NCI-H1694 (cell line): ENCODE data around the gene SGMS1.

Experiments used
- DNase-seq: peaks from one replicate; lab custom pipeline; 2025; lab: John Stamatoyannopoulos, UW

SGMS1 gene

DNA sequence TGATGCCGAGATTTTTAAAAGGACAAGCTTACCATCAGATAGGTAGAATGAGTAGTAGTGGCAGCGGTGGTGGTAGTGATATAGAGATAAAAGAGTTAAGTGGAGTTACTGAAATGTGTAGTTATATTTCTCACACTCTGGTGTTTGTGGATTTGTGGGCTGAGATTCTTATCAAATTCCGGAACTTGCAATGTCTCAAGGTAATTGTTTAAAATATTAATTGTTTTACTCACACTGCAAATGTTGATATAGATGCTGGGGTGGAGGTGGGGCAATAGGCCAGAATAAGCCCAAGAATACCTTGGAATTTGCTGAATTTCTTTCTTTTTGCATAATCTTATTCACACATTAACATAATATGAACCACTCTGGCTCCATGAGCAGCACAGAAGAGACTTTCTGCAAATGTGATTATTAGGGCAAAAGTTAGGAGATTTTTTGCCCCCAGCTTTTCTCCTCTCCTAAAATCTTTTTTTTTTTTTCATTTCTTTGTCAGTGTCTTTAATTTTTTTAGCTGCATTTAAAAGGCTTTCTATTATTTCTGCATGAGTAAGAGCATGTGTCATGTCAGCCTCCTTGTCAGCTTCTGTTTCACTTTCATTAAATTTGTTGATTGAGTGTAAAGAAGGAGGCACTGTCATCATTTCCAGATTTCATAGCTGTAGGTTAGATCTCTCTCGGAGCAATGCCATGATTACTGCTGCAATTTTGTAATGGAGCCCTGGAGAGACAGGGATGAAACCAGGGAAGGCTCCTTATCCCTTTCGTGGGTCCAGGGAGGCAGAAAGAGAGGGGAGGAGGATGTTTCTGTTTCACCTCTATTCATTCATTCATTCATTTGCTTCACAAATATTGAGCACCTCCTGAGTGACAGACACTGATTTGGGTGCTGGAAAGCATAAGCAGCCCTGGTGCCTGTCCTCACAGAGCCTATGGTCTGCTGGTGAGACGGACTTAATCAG lies 13.1 kb upstream of the SGMS1 start:
- DNase-seq = no peak

DNA sequence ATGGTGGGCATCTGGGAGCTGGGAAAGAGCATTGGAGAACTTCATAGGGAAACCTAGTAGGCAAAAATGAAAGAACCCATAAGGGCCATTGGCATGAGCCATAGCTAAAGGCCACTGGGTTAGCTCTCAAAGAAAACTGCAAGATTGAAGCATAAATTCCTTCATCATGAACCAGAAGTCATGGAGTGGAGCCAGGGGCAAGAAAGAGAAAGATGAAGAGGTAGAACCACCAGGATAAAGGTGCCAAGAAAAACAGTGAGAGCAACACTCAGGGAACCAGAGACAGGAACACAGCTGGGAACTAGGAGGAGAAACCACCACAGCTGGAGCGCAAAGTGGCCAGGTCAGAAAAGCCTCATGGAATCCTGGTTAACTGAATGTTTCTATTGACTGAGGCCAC lies 11.5 kb upstream of the SGMS1 start:
- no peak for DNase-seq

DNA sequence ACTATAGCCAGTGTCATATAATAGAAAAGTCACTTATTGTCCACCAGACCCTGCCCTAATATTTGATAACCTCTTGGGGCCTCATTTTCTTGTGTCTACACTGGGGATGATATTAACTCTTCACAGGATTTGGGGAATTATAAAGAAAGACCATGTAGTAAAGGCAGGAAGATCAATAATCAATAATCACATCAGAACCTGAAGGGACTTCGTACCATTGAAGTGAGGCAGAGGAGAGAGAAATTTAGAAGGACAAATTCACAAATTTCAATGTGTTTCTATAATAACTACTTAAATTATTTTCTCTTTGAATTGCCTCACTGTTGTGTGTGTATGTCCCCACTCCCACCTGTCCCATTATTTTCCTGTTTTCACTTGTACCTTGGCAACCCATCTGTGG lies 10.7 kb upstream of the SGMS1 start:
- DNase-seq = no peak

DNA sequence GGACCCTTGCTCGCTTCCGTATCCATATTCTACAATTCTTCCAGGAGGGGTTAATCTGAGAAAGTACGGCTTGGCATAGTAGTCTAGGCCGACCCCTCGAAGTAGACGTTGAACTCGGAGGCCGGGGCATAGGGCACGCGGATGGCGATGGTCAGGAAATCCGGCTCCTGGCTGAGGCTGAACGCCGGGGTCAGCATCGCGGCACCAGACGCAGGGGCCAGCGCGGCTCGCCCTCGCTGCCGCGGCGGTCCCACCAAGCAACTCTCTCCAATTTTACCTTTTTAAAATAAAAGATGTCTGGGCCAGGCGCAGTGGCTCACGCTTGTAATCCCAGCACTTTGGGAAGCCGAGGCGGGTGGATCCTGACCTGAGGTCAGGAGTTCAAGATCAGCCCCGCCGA lies 7.3 kb upstream of the SGMS1 start:
- no peak for DNase-seq

DNA sequence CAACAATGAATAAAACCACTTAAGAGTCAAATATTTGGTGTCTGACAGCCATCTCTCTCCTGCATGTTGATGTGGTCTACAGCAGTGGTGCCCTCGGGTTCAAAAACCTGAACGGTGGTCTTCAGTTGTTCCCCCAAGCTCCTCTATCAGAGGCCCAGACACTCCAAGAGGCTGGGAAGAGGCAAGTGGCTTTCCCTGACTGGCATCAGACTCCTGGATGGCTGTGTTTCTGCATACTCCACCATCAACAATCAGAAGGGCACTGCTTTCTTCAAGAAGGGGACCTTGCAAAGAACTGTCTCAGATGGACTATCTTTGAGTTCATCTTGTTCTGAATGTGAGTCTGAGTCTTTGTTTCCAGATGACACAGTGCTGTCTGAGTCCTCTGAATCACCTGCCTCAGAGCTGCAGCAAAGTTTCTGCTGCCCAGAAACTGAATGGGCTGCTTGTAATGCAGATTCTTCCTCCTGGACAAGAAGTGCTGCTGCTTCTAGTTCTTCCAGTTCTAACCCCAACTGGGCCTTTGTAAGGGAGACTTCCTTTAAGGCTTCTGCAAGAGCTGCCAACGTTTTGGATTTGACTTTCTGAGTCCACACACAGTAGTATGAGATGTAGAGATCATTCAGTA lies 5.9 kb upstream of the SGMS1 start:
- DNase-seq = no peak

DNA sequence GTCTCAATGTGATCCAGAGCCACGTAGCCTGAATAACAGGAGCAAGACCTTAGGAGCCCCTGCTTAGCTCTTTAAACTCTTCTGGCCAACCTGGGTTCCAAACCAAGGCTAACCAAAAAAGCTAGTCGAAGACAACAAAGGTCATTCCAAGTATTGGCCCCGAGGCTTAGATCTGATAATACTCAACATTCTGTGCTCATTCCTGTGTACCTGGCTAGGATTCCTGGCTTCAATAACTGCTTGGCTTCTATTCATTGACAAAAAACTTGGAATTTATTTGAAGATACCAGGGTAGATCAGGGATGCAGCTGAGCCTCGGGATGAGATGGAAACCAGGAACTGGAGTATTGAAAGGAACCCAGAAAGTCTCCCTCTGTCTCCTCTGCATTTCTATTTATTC lies 4.1 kb upstream of the SGMS1 start:
- no peak for DNase-seq

DNA sequence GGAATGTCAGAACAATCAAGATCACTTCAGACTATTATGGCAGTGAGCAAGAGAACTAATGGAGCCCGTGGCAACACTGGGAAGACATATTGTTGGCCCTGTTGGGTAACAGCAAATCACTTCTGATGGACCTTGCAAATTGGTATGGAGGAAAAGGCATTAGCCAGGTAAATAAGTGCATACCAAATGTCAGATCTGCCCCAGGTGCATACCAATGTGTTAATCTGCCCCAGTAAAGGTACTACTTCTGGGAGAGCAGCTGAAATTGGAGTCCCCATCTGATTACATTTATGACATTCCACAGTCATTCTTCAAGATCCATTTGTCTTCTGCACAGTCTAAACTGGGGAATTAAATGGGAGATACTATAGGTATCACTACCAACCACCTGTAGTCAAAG lies 3.7 kb upstream of the SGMS1 start:
- DNase-seq = no peak

DNA sequence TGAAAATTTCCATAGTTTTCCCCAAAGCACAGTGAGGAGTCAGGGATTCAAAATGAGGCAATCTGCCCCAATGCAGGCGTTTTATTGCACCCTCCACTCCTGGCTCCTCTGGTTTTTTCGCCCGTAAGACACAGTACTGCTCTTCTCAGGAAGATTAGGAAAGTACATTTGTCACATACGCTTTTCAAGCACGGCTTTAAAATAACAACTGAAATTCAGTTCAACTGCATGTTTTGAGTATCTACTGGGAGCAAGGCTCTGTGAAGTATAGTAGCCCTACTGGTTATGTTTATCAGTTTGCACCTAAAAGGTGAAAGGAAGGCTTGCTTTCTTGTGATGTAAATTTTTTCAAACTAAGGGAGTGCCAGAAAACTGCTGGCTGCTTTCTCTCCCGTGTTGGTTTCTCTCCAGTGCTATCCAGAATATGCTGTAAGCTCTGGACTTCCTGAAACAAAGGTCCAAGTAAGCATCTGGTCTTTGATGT lies 1.9 kb upstream of the SGMS1 start:
- DNase-seq = peak; percentile 18

DNA sequence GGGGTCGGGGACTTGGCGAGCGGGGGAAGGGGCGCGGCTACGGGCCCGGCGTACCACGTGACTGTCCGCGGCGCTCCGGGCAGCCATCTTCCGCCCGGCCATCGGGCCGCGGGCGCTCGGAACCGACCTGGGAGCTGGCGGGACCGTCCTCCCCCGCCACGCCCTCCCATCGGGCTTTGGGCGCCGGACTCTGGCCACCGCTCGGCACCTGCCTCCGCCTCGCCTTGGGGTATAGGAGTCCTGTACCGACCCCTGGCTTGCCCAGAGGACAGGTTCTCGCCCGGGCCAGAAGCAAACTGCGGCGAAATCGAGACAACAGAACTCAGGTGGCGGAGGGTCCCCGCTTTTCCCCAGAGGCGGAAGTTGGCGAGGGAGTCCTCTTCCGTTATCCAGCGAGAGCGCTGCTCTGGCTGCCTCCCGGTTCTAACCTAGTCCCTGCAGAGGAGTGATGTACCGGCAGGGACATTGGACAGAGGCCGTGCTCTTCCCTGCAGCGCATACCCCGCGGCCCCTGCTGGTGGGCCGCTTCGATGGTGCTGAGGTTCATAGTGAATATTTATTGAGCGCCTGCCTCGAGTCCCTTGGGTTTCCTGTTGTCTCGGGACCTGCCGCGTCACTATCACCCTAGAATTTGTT lies 1.2 kb upstream of the SGMS1 start:
- DNase-seq = peak; percentile 31

DNA sequence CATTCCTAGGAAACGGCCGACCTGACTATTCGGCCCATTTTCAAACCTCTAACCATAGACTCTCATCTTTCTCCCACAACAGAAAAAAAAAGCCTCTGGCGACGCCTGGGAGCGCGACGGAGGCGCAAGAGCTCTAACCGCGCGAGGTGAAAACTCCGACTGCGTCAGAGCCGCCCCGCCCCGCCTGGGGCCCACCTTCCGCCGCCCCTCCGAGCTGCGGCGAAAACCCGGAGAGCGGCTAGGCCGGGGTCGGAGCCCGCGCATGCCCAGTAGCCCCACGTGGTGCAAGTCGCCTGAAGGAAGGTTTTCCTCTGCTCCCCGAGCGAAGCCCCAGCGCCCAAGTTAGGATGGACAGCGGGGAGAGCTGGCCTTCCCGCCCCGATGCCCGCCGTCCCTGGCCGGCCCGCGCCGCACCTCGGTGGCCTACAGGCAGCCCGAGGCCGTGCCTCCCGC lies 683 bp upstream of the SGMS1 start:
- DNase-seq = peak; percentile 75

DNA sequence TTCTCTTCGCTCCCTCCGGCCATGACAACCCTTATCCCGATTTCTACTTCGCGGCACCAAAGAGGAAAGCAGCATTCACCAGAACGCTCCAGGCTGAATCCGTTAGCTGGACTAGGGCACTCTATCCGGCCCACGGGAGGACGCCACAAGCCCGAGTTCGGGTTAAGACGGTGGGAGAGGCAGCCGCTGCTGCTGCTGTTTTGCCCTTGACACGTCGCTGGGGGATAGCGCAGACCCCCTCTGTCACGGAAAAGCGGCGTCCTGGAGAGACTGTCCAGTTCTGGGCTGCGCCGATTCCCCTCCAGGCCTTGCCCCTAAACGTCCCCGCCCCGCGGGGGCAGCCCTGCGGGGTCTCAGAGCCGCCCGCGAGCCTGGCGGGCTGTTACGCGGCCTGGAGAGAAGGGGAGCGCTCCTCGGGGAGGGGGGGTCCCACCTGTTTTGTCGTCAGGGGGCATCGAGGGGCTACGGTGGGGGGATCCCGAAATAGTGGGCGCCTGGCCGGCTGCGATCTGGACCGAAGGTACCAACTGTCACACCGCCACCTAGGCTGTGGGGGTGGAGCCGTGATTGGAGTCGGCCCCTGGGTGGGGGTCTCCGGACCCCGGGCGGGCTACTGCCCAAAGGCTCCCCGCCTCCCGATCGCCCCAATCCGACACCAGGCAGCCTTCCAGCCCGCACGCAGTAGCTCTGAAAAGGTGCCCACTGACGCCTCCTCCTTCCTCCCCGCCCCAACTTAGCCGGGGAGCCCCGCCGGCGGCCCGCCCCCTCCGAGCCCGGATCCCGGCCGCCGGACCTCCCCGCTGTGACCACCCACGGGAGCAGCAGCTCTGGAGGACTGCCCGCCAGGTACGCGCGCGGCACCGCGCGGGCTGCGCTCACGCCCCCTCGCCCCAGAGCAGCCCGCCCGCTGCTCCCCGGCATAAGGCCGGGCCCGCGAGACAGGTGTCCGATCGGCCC lies 772 bp downstream of the SGMS1 start:
- no peak for DNase-seq

DNA sequence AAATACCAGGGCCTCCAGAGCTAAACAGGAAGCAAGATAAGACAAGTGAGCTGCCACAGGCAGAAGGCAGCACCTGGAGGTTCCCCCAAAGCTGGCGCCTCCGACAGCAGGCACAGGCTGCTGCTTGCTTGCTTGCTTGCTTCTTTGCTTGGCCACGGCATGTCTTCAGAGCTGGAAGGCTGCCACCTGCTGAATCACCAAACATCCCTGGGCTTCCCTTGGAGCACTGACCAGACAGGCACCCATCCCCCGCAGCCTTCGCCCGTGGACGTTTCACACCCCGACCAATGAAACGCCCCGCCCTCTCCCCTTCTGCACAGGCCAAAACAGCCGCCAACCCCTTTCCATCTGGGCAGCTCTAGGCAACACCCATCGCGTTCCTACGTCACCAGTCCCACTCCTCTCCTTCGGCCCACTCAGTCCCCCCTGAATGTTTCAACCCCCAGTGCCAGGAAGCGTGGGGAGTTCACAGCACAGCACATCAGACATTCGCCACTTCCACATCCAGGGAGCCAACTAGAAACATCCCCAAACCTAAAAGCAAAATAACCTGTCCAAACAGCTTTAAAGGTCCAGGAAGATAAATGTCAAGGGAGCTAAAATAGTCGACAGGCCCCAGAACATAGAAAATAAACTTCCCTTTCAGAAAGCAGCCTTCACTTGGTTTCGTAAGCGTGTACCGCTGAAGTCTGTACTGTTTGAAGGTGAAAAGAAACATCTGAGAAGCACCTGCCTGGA lies 1.6 kb downstream of the SGMS1 start:
- peak; percentile 23 for DNase-seq

DNA sequence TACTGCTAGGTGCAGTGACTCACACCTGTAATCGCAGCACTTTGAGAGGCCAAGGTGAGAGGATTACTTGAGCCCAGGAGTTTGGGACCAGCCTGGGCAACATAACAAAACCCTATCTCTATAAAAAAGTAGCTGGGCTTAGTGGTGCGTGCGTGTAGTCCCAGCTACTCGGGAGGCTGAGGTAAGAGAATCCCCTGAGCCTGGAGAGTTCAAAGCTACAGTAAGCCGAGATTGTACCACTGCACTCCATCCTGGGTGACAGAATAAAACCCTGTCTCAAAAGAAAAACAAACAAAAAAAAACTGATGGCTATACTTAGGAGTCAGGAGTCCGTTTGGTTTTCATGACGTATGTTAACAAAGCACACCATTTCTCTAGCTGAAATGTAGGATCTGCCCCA lies 2.9 kb downstream of the SGMS1 start:
- no peak for DNase-seq

DNA sequence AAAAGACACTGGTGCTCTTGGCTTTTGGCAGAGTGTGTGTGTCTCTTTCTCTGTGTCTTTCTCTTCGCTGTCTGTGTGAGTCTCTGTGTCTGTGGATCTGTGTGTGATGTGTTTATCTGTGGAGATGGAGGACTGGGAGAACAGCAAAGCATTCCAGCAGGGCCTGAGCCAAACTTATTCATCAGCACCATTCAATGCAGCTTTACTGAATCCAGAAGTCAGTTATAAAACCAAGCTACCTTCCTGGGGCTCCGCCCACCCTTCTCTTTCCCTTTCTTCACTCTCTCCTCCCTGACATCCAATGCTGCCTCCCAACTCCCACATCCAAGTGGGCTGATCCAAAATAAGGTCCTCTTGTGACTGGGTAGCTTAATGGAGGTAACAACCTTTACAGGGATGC lies 3.9 kb downstream of the SGMS1 start:
- no peak for DNase-seq

DNA sequence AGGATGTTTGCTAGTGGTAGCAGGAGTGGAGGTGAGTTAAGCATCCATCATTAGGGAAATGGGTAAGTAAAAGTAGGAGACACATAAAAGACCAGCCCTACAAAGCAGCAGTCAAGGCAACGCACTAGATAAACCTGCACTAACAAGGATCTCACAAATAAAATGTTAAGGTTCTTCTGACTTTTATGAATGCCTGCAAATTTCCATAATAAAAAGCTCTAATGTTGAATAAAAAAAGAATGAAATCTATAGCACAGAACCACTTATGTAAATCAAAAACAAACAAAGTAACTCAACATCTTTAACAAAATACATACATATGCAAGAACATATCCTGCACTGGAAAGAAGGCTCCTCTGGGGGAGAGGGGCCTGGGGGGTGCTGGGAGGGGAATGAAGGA lies 4.6 kb downstream of the SGMS1 start:
- DNase-seq = no peak

DNA sequence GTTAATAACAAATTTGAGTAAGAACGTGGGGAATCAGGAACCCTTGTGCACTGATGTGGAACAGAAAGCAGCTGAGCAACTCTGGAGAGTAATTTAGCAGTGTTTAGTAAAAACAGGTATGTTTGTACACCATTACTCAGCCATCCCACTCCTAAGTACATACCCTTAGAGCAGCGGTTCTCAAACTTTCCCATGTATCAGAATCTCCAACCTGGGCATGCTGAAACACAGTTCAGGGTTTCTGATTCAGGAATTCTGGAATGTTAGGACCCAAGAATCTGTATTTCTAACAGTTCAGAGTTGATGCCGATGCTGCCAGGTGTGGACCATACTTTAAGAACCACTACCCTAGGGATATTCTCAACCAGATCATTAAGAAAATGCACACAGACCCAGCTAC lies 5.1 kb downstream of the SGMS1 start:
- no peak for DNase-seq

DNA sequence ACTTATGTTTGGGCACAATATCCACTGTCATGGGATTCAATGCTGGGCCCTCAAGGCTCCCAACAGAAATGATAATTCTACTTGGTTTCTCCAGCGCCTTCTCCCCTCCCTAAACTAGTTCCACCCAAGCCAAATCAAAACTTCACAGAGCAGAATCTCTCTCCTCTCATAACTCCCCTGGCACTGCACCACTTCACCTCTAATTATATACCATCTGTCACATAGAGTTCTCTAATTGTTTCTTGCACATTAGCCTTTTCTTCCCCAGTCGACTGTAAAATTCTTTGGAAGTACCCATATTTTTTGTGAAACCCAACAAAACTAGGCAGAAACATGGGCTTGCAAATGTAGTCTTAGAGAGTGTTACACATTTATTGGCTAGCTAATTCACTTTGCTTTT lies 8.1 kb downstream of the SGMS1 start:
- peak; percentile 54 for DNase-seq

DNA sequence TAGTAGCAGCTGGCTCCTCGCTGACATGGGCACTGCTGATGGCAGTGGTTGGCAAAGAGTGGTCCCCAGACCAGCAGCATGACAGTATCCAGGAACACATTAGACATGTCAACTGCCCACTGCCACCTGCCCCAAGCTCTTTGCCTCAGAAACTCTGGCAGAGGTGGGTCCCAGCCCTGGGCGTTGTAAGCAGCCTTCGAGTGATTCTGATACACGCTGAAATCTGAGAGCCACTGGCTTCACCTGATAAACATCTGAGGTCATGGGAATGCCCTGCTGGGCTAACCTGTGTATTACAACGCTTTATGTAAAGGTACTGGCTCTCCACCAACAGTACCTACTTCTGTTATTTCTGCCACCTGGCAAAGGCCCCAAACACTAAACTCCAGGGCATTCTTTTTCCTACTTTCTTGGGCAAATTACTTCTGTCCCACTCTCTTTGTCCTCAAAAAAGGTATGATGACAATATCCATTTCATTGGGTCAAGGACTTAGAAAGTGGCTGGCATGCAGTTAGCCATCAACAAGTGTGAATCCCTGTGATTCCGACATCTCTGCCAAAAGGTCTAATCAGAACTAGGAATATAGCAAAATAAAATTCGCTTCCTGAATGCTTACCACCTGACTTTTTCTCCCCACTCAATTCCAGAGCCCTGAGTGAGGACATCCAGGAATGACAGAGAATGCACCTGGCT lies 9.2 kb downstream of the SGMS1 start:
- peak; percentile 3 for DNase-seq

DNA sequence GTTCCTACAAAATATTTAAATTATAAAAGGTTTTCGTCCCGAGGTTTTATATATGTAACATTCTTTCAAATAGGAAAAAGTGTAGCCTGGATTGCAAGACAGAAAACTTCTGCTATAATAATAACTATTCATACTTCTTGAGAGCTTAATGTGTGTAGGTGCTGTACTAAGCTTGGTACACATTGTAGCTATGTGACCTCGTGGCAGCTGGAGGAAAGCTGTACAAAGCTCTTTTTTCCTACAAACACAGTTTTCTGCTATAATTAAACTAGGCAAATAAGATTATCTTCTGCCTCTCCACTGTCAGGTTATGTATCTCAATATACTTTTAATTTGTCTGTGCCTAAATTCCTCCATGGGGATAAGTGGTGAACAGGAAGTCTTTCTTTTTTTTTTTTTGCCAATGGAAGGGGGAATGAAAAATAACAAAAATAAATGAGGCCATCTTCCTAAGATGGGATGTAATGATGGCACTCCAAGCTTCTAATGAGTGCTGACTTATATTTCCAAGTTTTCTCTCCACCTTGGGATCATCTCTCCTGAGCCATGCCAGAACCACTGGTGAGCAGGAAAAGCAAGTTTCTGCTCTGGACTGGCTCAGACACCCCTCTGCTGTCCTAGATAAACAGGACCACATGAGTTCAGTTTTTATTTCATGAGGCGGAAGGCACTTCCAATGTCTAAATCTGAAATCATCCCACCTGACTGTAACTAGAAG lies 9.9 kb downstream of the SGMS1 start:
- DNase-seq = no peak

DNA sequence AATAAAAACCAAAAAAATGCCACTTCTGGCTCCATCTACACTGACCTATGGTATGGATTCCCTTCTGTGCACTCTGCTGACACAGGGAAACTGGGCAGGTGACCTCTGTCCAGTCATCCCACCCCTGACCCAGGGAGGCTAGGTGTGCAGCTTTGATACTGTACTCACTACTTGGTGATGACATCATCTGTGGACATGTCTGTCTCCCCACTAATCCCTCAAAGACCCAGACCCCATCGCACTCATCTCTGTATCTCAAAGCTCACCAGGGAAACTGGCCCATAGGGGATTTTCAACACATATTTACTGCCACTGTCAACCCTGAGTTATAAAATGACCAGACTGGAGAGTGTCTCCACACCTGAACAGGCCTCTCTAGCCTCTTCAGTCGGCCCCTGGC lies 10.6 kb downstream of the SGMS1 start:
- no peak for DNase-seq
